HepG2 (cell line): ENCODE measurements around the gene NISCH. TPM values are rescaled to one million over a fixed set of nuclear protein-coding genes. Genes with fewer than 3 reads are reported as not detected.
A peak's percentile ranks its signal among the peaks of the same experiment; 100 is the strongest.

ENCODE experiments used
- ATAC-seq: fragments of 200-7000 bp; cut with Tn5 transposase; 3 replicates; pipeline ENCODE4 v1.9.1; 2020; ENCODE audit warnings: mild to moderate bottlenecking, moderate library complexity
- BruUV-seq: library from RNA; stranded (reverse); fragments of 400-500 nt; replicated peaks from 2 replicates; lab custom pipeline; 2021; lab: Mats Ljungman, UMichigan
- CTCF ChIA-PET: fragments of 300-600 bp; formaldehyde crosslinking; extraction: SDS; loops from one replicate; lab custom pipeline; 2021; ENCODE audit warnings: low total read pairs, inconsistent platforms, low intra/inter-chr PET ratio; lab: Yijun Ruan, JAX
- POLR2A ChIA-PET: fragments of 350-600 bp; sonication (Branson Sonifier 250); formaldehyde crosslinking; loops from one replicate; lab custom pipeline; 2020; ENCODE audit warnings: antibody characterized with exemption, inconsistent platforms; lab: Yijun Ruan, JAX
- DNase-seq: peaks from one replicate; pipeline ENCODE4 v3.0.0-alpha.2; 2015; ENCODE audit warnings: low spot score
- FAIRE-seq: peaks from 3 replicates; lab custom pipeline; 2011; peaks lifted over from hg19 to GRCh38; lab: Jason Lieb, UNC
- H2AFZ ChIP-seq: one replicate; pipeline ENCODE4 v1.6.1; 2011; ENCODE audit warnings: low read length, inconsistent platforms
- H3K27ac ChIP-seq: fragments of 300-600 bp; 3 replicates; pipeline ENCODE4 v1.8.0; 2011; ENCODE audit warnings: mixed run types, mild to moderate bottlenecking, mixed read lengths, low read length, inconsistent platforms; ENCODE audit not compliant: insufficient read depth; ENCODE audit errors: extremely low read length
- H3K27me3 ChIP-seq, 2 experiments: fragments of 200-600 bp in 1 of 2; 2 replicates in 1 of 2; 3 replicates in 1 of 2; pipeline versions ENCODE4 v1.6.0 to v1.8.0; 2011; ENCODE audit warnings: low read length in 2 of 2, mild to moderate bottlenecking in 2 of 2, moderate library complexity in 2 of 2, inconsistent platforms in 1 of 2; ENCODE audit not compliant: insufficient read depth in 2 of 2, control insufficient read depth in 1 of 2
- H3K36me3 ChIP-seq, 2 experiments: fragments of 200-600 bp in 1 of 2; replicated peaks in 1 of 2; 2 replicates in 1 of 2; 3 replicates in 1 of 2; pipeline versions ENCODE4 v1.5.1 to v1.8.0; 2011; ENCODE audit warnings: low read length in 2 of 2, inconsistent platforms in 1 of 2; ENCODE audit not compliant: insufficient read depth in 2 of 2, control insufficient read depth in 1 of 2
- H3K4me1 ChIP-seq: 2 replicates; pipeline ENCODE4 v1.5.1; 2012; ENCODE audit warnings: low read length, inconsistent platforms; ENCODE audit not compliant: insufficient read depth
- H3K4me2 ChIP-seq: 2 replicates; pipeline ENCODE4 v1.6.0; 2011; ENCODE audit warnings: low read depth, low read length, inconsistent platforms
- H3K4me3 ChIP-seq, 3 experiments: fragments of 200-600 bp in 1 of 3; sonication (generic), shearing (Covaris generic) in 1 of 3; replicated peaks in 1 of 3; 2 replicates each; pipeline ENCODE4 v1.5.1; 2011 to 2016; ENCODE audit warnings: low read length in 3 of 3, inconsistent platforms in 2 of 3, low read depth in 2 of 3, mild to moderate bottlenecking in 2 of 3, control low read depth in 1 of 3, mixed read lengths in 1 of 3; ENCODE audit not compliant: insufficient read depth in 1 of 3
- H3K79me2 ChIP-seq: one replicate; pipeline ENCODE4 v1.6.1; 2011; ENCODE audit warnings: low read length, inconsistent platforms; ENCODE audit not compliant: insufficient read depth
- H3K9ac ChIP-seq: 2 replicates; pipeline ENCODE4 v1.6.0; 2011; ENCODE audit warnings: mild to moderate bottlenecking, low read depth, low read length, inconsistent platforms; ENCODE audit not compliant: insufficient read depth
- H3K9me3 ChIP-seq: 2 replicates; pipeline ENCODE4 v1.5.1; 2012; ENCODE audit warnings: mild to moderate bottlenecking, low read length
- H4K20me1 ChIP-seq: 2 replicates; pipeline ENCODE4 v1.6.0; 2011; ENCODE audit warnings: inconsistent platforms, mild to moderate bottlenecking, low read length, moderate library complexity; ENCODE audit not compliant: insufficient read depth
- BORCS8-MEF2B ChIP-seq: sonication (generic); formaldehyde crosslinking; IDR thresholded peaks from 2 replicates; pipeline ENCODE4 v1.8.0; 2022; ENCODE audit warnings: mild to moderate bottlenecking, missing genetic modification reagents
- CHD4 ChIP-seq: fragments of 200-600 bp; sonication (generic); IDR thresholded peaks from 2 replicates; pipeline ENCODE4 v1.7.0; 2017; ENCODE audit warnings: mild to moderate bottlenecking, low read length, borderline replicate concordance
- HOXD1 ChIP-seq: sonication (generic); formaldehyde crosslinking; IDR thresholded peaks from 2 replicates; pipeline ENCODE4 v1.5.0; 2020; ENCODE audit warnings: missing genetic modification reagents
- IRF2 ChIP-seq: IDR thresholded peaks from 2 replicates; pipeline ENCODE4 v1.6.1; 2018; ENCODE audit warnings: missing genetic modification reagents, missing compliant biosample characterization
- ISX ChIP-seq: sonication (generic); formaldehyde crosslinking; conservative IDR thresholded peaks from 2 replicates; pipeline ENCODE4 v1.5.0; 2020; ENCODE audit warnings: missing genetic modification reagents
- MIER3 ChIP-seq: IDR thresholded peaks from 2 replicates; pipeline ENCODE4 v1.6.1; 2016; ENCODE audit warnings: missing compliant biosample characterization, borderline replicate concordance
- NPAS2 ChIP-seq: sonication (generic); formaldehyde crosslinking; IDR thresholded peaks from 2 replicates; pipeline ENCODE4 v1.8.0; 2022; ENCODE audit warnings: mild to moderate bottlenecking, missing genetic modification reagents, borderline replicate concordance
- SALL1 ChIP-seq: sonication (generic); formaldehyde crosslinking; IDR thresholded peaks from 2 replicates; pipeline ENCODE4 v1.8.0; 2022; ENCODE audit warnings: mild to moderate bottlenecking, missing genetic modification reagents
- TBX2 ChIP-seq: sonication (generic); formaldehyde crosslinking; IDR thresholded peaks from 2 replicates; pipeline ENCODE4 v1.5.0; 2020; ENCODE audit warnings: missing genetic modification reagents, mild to moderate bottlenecking, borderline replicate concordance
- TCF7L2 ChIP-seq: IDR thresholded peaks from 2 replicates; pipeline ENCODE4 v1.6.1; 2011; ENCODE audit warnings: mild to moderate bottlenecking, low read depth, low read length, moderate library complexity
- ZKSCAN1 ChIP-seq: fragments of 150-350 bp; IDR thresholded peaks from 2 replicates; pipeline ENCODE4 v1.6.1; 2014; ENCODE audit warnings: low read length
- ZMAT3 ChIP-seq: sonication (generic); formaldehyde crosslinking; conservative IDR thresholded peaks from 2 replicates; pipeline ENCODE4 v1.7.0; 2021; ENCODE audit warnings: missing genetic modification reagents
- ZNF660 ChIP-seq: sonication (generic); formaldehyde crosslinking; IDR thresholded peaks from 2 replicates; pipeline ENCODE4 v1.5.1; 2020; ENCODE audit warnings: mild to moderate bottlenecking, low read depth, missing genetic modification reagents, borderline replicate concordance
- ZNF670 ChIP-seq: sonication (generic); formaldehyde crosslinking; IDR thresholded peaks from 2 replicates; pipeline ENCODE4 v1.8.0; 2022; ENCODE audit warnings: mild to moderate bottlenecking, missing genetic modification reagents, borderline replicate concordance
- WGBS: methylation state at CpG from one replicate; pipeline ENCODE4 v1.1.6; 2017; ENCODE audit warnings: low lambda C conversion rate; 5-methylcytosine and 5-hydroxymethylcytosine counted together
- in situ Hi-C: cut with HindIII; loops from 2 replicates; pipeline ENCODE4 v1.10.0; 2017; ENCODE audit warnings: low pct_unique_long_range_greater_than_20kb; ENCODE audit not compliant: extremely low pct_ligation_motif_present
- intact Hi-C: fragments of 100-400 bp; cut with micrococcal nuclease; formaldehyde crosslinking; loops from one replicate; pipeline ENCODE4 v1.10.0; 2022; ENCODE audit not compliant: unreplicated experiment
- polyA plus RNA-seq, 8 experiments: library from polyadenylated mRNA; depleted of rRNA in 3 of 8; stranded (reverse) in 7 of 8; unstranded in 1 of 8; fragments of >200 nt; fragmentation: Illumina TruSeq in 4 of 8; extraction: Trizol in 4 of 8; gene quantifications; 2 replicates each; pipeline versions ENCODE4 v1.2.1 to v1.2.3, GENCODE V29; 2011 to 2016; ENCODE audit warnings: low read depth in 4 of 8, missing spikeins in 1 of 8, mixed read lengths in 1 of 8; ENCODE audit not compliant: insufficient read depth in 1 of 8
- total RNA-seq, 5 experiments: library from RNA; depleted of rRNA; stranded (reverse); fragments of >200 nt; fragmentation: Illumina TruSeq; extraction: Trizol; gene quantifications; 2 replicates each; pipeline ENCODE4 v1.2.3, GENCODE V29; 2016; ENCODE audit warnings: low read depth in 1 of 5
- TF ChIP-seq, protein P1 (sequence below): sonication (generic); formaldehyde crosslinking; IDR thresholded peaks from 2 replicates; pipeline ENCODE4 v1.8.0; 2022; ENCODE audit warnings: mild to moderate bottlenecking, missing genetic modification reagents, moderate library complexity
- TF ChIP-seq, protein P2 (sequence below): IDR thresholded peaks from 2 replicates; pipeline ENCODE4 v1.6.1; 2016
- TF ChIP-seq, protein P3 (sequence below): sonication (generic); formaldehyde crosslinking; IDR thresholded peaks from 2 replicates; pipeline ENCODE4 v1.4.0; 2020; ENCODE audit warnings: mild to moderate bottlenecking, missing genetic modification reagents

Gene NISCH
- total and polyA plus RNA-seq, 2 of the 13 experiments (the other 11 are each of a cell fraction or from before 2014, with no cell fraction given): 27.0 to 47.6 TPM

DNA sequence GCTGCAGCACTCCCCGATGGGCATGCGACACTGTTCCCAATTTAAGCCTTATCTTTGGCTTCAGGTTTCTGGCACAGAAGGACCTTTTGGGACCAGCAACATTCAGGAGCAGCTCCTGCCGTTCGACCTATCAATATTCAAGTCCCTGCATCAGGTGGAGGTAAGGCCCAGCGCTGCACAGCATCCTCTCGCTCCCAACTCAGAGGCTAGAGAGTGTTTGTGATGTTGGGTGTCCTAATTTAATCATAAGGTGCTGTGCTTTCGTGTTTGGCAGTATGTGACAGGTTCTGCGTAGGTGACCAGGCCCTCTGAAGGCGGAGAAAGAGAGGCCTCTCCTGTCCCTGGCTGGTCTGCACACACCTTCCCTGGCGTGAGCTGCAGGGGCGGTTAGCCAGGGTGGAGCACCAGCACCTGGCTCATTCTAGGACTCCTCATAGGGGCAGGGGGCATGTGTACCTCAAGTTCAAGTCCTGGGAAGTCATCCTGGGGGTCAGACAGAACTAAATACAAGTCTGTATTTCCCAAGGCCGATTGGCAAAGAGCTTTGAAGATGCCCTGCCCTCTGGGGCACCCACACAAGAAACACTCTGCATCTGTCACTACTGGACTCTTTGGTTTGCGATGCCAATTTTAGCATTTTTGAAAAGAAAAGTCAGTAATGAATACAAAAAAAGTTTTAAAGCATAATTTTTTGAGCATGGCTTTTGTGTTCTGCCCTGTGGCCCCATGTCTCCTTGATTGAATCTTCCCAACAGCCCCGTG is 17.0 kb downstream of the NISCH start:
- Histone ChIP-seq H3K9me3 (no peaks in the 10 kb centered on the region), H2AFZ (no peak overlapping the region), H3K36me3 (peaks cover 31 to 59% of the 10 kb centered on the region in 2 experiments), H4K20me1 (0 out of 2 replicates have a peak, but pooled peaks cover 4% of the 10 kb centered on the region), H3K4me1 (no peaks in the 10 kb centered on the region), H3K27ac (no peak overlapping the region), H3K27me3 (no peaks in the 10 kb centered on the region), H3K9ac (no peak overlapping the region)
- BruUV-seq: no TSS peak
- in situ Hi-C loops (no loop called here), intact Hi-C loops (loop anchor here (1.0 to 5.0 kb wide), 2 partner anchors 60 to 210 kb away; partner anchors contain the start of gene NT5DC2)
- DNase-seq: no peak
- CTCF ChIA-PET: interaction anchor here (0.8 kb wide), 1 partner anchor 210 kb away, joined by 3 read pairs; no protein-coding TSS in a partner anchor
- POLR2A ChIA-PET: no interaction called here
- TF ChIP-seq TBX2 (CRISPR knock-in tag) (0 out of 2 replicates have a peak, but pooled peaks have one; percentile 27), ISX (CRISPR knock-in tag) (no peak), TCF7L2 (no peak), SALL1 (CRISPR knock-in tag) (0 out of 2 replicates have a peak, but pooled peaks have one; percentile 7), ZMAT3 (CRISPR knock-in tag) (no peak)
- TF ChIP-seq, protein P1, sequence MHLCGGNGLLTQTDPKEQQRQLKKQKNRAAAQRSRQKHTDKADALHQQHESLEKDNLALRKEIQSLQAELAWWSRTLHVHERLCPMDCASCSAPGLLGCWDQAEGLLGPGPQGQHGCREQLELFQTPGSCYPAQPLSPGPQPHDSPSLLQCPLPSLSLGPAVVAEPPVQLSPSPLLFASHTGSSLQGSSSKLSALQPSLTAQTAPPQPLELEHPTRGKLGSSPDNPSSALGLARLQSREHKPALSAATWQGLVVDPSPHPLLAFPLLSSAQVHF (CRISPR knock-in tag): no peak
- TF ChIP-seq, all 625 proteins: peak for 2
- no peak for FAIRE-seq
- H3K79me2 ChIP-seq: no peaks in the 10 kb centered on the region
- 85% methylated on average over 12 of the region's 14 CpGs for WGBS
- no peak for ATAC-seq
- no peak overlapping the region for H3K4me2 ChIP-seq
- no peak overlapping the region for H3K4me3 ChIP-seq

DNA sequence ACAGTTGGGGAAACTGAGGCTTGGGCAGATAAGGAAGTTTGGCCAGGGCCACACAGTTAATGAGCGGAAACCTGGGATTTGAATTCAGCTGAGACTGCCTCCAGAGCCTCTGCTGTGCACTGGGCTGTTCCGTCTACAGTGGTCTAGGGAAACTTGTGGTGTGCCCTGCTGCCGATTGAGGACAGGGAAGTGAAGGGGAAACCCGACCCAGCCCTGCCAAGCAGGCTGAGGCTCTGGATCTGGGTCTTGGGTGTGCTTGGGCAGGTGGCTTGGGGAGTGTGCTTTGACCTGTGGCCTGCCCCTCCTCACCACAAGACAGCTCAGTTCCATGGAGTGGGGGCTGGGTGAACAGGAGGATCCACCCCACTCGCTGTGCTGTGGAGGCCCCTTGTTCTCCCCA is 17.6 kb downstream of the NISCH start:
- ATAC-seq (no peak), FAIRE-seq (no peak), DNase-seq (no peak)
- Histone ChIP-seq H4K20me1 (0 out of 2 replicates have a peak, but pooled peaks cover 4% of the 10 kb centered on the region), H3K79me2 (no peaks in the 10 kb centered on the region), H3K36me3 (peaks cover 37 to 64% of the 10 kb centered on the region in 2 experiments), H2AFZ (no peak overlapping the region), H3K4me2 (no peak overlapping the region), H3K9me3 (no peaks in the 10 kb centered on the region), H3K27me3 (no peaks in the 10 kb centered on the region), H3K27ac (no peak overlapping the region), H3K9ac (no peak overlapping the region), H3K4me1 (no peaks in the 10 kb centered on the region), H3K4me3 (no peak overlapping the region)
- no TSS peak for BruUV-seq
- ChIA-PET CTCF (no interaction called here), POLR2A (no interaction called here)
- in situ Hi-C loops: no loop called here
- intact Hi-C loops: loop anchor here (5.0 kb wide), 1 partner anchor 59 kb away; the partner anchor contains the start of gene NT5DC2
- WGBS: 96% methylated on average over 3 of the region's 5 CpGs
- TF ChIP-seq BORCS8-MEF2B (CRISPR knock-in tag) (no peak), MIER3 (no peak), IRF2 (no peak), CHD4 (no peak), ZNF670 (CRISPR knock-in tag) (no peak), ZNF660 (no peak), ZKSCAN1 (no peak), HOXD1 (CRISPR knock-in tag) (no peak), NPAS2 (CRISPR knock-in tag) (no peak)
- TF ChIP-seq, protein P2, sequence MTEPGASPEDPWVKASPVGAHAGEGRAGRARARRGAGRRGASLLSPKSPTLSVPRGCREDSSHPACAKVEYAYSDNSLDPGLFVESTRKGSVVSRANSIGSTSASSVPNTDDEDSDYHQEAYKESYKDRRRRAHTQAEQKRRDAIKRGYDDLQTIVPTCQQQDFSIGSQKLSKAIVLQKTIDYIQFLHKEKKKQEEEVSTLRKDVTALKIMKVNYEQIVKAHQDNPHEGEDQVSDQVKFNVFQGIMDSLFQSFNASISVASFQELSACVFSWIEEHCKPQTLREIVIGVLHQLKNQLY: no peak
- TF ChIP-seq, protein P3, sequence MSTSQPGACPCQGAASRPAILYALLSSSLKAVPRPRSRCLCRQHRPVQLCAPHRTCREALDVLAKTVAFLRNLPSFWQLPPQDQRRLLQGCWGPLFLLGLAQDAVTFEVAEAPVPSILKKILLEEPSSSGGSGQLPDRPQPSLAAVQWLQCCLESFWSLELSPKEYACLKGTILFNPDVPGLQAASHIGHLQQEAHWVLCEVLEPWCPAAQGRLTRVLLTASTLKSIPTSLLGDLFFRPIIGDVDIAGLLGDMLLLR (CRISPR knock-in tag): no peak
